Endodermal cell (in vitro differentiated cells): ENCODE measurements around the gene MORC3. TPM values are rescaled to one million over a fixed set of nuclear protein-coding genes. Genes with fewer than 3 reads are reported as not detected.
A peak's percentile ranks its signal among the peaks of the same experiment; 100 is the strongest.

Source experiments
- DNase-seq: peaks from one replicate; pipeline ENCODE4 v3.0.0-alpha.2; 2017
- H3K27ac ChIP-seq: 2 replicates; pipeline ENCODE4 v1.5.1; 2013; ENCODE audit warnings: mild to moderate bottlenecking, low read depth, low read length, moderate library complexity
- H3K27me3 ChIP-seq: 2 replicates; pipeline ENCODE4 v1.6.1; 2013; ENCODE audit warnings: mild to moderate bottlenecking, low read length, moderate library complexity; ENCODE audit not compliant: insufficient read depth, control insufficient read depth, poor library complexity, severe bottlenecking
- H3K36me3 ChIP-seq: 2 replicates; pipeline ENCODE4 v1.7.0; 2013; ENCODE audit warnings: mild to moderate bottlenecking, low read length, moderate library complexity; ENCODE audit not compliant: control insufficient read depth, insufficient read depth
- H3K4me1 ChIP-seq: one replicate; pipeline ENCODE4 v1.7.0; 2013; ENCODE audit warnings: low read length; ENCODE audit not compliant: control insufficient read depth, insufficient read depth
- H3K4me3 ChIP-seq: 2 replicates; pipeline ENCODE4 v1.5.1; 2013; ENCODE audit warnings: mild to moderate bottlenecking, low read length, moderate library complexity
- H3K9ac ChIP-seq: 2 replicates; pipeline ENCODE4 v1.6.1; 2013; ENCODE audit warnings: mild to moderate bottlenecking, low read length, moderate library complexity; ENCODE audit not compliant: poor library complexity, severe bottlenecking; ENCODE audit errors: extremely low read depth
- H3K9me3 ChIP-seq: 2 replicates; pipeline ENCODE4 v1.6.1; 2013; ENCODE audit warnings: mild to moderate bottlenecking, low read length, moderate library complexity; ENCODE audit not compliant: control insufficient read depth
- H3K27ac Mint-ChIP-seq: 2 replicates; pipeline ENCODE4 v1.8.0; 2020; ENCODE audit warnings: mixed read lengths
- H3K27me3 Mint-ChIP-seq: 2 replicates; pipeline ENCODE4 v1.8.0; 2021; ENCODE audit warnings: mild to moderate bottlenecking, mixed read lengths; ENCODE audit not compliant: insufficient read depth
- H3K36me3 Mint-ChIP-seq: 2 replicates; pipeline ENCODE4 v1.8.0; 2020; ENCODE audit warnings: low read depth, mixed read lengths
- H3K4me1 Mint-ChIP-seq: 2 replicates; pipeline ENCODE4 v1.8.0; 2020; ENCODE audit warnings: mixed read lengths
- H3K4me3 Mint-ChIP-seq: 2 replicates; pipeline ENCODE4 v1.8.0; 2020; ENCODE audit warnings: mild to moderate bottlenecking, moderate library complexity, mixed read lengths
- H3K9me3 Mint-ChIP-seq: 2 replicates; pipeline ENCODE4 v1.8.0; 2020; ENCODE audit warnings: mild to moderate bottlenecking, mixed read lengths
- WGBS, 2 experiments: methylation state at CpG; one replicate each; pipeline versions ENCODE4 v1.1.5 to v1.1.7; 2013; ENCODE audit warnings: missing lambda C conversion rate in 2 of 2, mixed read lengths in 1 of 2; ENCODE audit not compliant: insufficient coverage in 1 of 2, insufficient read length in 1 of 2; 5-methylcytosine and 5-hydroxymethylcytosine counted together
- total RNA-seq, 2 donors: library from RNA; stranded (reverse); fragmentation: NEBNext Ultra II Directional in 1 of 2; extraction: Animal tissue kit (Norgen Biotek cat#: 25700) in 1 of 2; gene quantifications; 2 replicates in 1 of 2; 3 replicates in 1 of 2; pipeline ENCODE4 v1.2.1, GENCODE V29; 2021
- TF ChIP-seq, protein P1 (sequence below): fragments of 200-600 bp; sonication (generic); conservative IDR thresholded peaks from 2 replicates; pipeline ENCODE4 v1.5.0; 2021; ENCODE audit warnings: antibody characterized with exemption, mild to moderate bottlenecking

MORC3 gene
- total RNA-seq, 2 donors from 2014 or later, result 17.8 to 23.3 TPM

DNA sequence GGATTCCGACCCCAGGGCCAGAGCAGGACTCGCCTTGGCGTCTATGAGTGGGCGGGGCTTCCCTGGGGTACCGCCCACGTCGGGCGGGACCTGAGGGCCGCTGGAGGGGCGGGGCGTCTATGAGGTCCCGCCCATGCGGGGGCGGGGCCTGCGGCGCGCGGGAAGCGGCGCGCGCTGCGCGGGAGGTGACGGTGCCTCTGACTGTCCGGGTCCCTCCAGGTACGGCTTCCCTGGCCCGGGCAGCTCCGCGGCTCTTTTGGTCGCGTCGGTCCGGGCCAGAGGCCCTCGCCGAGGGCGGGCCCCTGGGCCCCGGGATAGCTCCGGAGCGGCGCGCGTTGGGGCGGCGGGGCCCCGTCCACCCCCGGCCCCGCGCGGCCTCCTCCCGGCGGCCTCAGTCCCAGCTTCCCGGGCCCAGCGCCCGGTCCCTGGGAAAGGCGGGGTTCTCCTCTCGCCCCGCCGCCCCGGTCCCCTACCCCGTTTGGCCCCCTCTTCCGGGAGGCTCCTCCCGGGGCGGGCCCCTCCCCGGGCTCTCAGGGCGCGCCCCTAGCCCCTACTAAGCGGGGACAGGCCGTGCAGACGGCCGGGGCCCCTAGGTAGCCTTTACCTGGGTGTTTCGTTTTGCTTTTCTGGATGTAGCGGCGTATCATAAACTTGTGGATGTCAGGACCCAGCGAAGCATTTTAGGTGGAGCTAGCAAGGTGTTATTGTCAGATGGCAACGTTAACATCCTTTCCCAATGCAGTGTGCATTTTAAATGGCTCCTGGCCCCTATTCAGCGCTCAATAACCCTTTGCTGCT is 65.4 kb downstream of the MORC3 start, which contains the start of gene CHAF1B:
TSS of gene CHAF1B (plus strand) at position 160 of the 798 bp plus-strand sequence. CDS start 745 bp downstream, outside the sequence.
- DNase-seq, result peak; percentile 96
- no peaks in the 10 kb centered on the region for H3K4me1 ChIP-seq
- H3K9ac ChIP-seq, result peak within 1 kb of the TSS; percentile 72
- no peaks in the 10 kb centered on the region for H3K9me3 Mint-ChIP-seq
- peak within 1 kb of the TSS; percentile 88 for H3K4me3 ChIP-seq
- peak within 1 kb of the TSS; percentile 69 for H3K4me3 Mint-ChIP-seq
- H3K36me3 Mint-ChIP-seq, result peaks cover 17% of the 10 kb centered on the region
- peaks cover 1% of the 10 kb centered on the region for H3K27me3 Mint-ChIP-seq
- H3K9me3 ChIP-seq, result no peaks in the 10 kb centered on the region
- H3K36me3 ChIP-seq, result peaks cover 11% of the 10 kb centered on the region
- H3K27ac ChIP-seq, result no peak within 1 kb of the TSS
- H3K27ac Mint-ChIP-seq, result peak within 1 kb of the TSS; percentile 4
- TF ChIP-seq, protein P1, sequence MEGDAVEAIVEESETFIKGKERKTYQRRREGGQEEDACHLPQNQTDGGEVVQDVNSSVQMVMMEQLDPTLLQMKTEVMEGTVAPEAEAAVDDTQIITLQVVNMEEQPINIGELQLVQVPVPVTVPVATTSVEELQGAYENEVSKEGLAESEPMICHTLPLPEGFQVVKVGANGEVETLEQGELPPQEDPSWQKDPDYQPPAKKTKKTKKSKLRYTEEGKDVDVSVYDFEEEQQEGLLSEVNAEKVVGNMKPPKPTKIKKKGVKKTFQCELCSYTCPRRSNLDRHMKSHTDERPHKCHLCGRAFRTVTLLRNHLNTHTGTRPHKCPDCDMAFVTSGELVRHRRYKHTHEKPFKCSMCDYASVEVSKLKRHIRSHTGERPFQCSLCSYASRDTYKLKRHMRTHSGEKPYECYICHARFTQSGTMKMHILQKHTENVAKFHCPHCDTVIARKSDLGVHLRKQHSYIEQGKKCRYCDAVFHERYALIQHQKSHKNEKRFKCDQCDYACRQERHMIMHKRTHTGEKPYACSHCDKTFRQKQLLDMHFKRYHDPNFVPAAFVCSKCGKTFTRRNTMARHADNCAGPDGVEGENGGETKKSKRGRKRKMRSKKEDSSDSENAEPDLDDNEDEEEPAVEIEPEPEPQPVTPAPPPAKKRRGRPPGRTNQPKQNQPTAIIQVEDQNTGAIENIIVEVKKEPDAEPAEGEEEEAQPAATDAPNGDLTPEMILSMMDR, result no peak
- no peaks in the 10 kb centered on the region for H3K27me3 ChIP-seq
- 2 to 4% methylated on average over 26 to 77 of the region's 77 CpGs for WGBS, 2 experiments
- H3K4me1 Mint-ChIP-seq, result peaks cover 4% of the 10 kb centered on the region

DNA sequence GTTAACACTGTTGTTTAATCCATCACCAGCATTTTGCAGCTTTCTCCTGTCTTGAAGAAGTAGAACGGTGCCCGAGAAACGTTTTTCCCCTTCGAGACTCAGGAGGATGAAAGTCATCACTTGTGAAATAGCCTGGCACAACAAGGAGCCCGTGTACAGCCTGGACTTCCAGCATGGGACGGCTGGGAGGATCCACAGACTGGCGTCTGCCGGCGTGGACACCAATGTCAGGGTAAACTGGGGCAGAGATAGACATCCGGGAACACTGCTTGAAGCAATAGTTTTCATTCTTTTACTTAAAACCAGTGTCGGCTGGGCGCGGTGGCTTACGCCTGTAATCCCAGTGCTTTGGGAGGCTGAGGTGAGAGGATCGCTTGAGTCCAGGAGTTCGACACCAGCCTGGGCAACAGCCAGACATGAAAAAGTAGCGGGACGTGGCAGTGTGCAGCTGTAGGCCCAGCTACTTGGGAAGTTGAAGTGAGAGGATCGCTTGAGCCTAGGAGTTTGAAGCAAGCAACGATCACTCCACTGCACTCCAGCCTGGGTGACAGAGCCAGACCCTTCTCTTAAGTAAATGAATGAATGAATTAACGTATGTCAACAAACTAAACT is 66.1 kb downstream of the MORC3 start:
- Histone ChIP-seq H3K4me1 (no peaks in the 10 kb centered on the region), H3K27ac (no peak overlapping the region), H3K9me3 (peaks cover under 1% of the 10 kb centered on the region), H3K27me3 (no peaks in the 10 kb centered on the region), H3K9ac (peak overlapping the region; percentile 72), H3K4me3 (peak overlapping the region; percentile 88), H3K36me3 (peaks cover 16% of the 10 kb centered on the region)
- no peak for DNase-seq
- Mint-ChIP-seq H3K36me3 (peaks cover 21% of the 10 kb centered on the region), H3K4me3 (peak overlapping the region; percentile 69), H3K9me3 (no peaks in the 10 kb centered on the region), H3K27me3 (peaks cover 1% of the 10 kb centered on the region), H3K27ac (peak overlapping the region; percentile 4), H3K4me1 (peaks cover 4% of the 10 kb centered on the region)
- TF ChIP-seq, protein P1, result no peak
- WGBS, 2 experiments, result 82 to 86% methylated on average over 18 to 21 of the region's 21 CpGs

DNA sequence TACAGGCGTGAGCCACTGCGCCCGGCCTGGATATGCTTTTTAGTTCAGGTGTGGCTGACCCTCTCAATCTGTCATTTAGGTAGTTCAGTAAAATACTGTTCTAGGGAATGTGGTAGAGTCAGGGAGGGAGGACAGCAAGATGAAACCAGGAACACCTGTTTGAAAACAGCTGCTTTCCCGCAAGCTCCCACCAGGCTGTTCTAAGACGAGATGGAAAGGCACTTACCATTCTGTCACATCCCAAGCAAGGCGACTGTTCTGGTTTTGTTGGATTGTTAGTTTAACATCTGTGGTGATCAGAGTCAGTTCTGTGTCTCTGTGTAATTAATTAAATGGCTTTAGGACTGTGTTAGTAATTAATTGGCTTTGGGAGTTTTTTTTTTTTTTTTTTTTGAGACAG is 68.1 kb downstream of the MORC3 start:
- Mint-ChIP-seq H3K27ac (no peak overlapping the region), H3K4me3 (no peak overlapping the region), H3K9me3 (peaks cover 14% of the 10 kb centered on the region), H3K27me3 (peaks cover 1% of the 10 kb centered on the region), H3K4me1 (peaks cover 4% of the 10 kb centered on the region), H3K36me3 (peaks cover 37% of the 10 kb centered on the region)
- H3K36me3 ChIP-seq, result peaks cover 20% of the 10 kb centered on the region
- peaks cover 9% of the 10 kb centered on the region for H3K9me3 ChIP-seq
- H3K27me3 ChIP-seq, result no peaks in the 10 kb centered on the region
- H3K27ac ChIP-seq, result no peak overlapping the region
- TF ChIP-seq, protein P1, result no peak
- no peak overlapping the region for H3K4me3 ChIP-seq
- 80 to 93% methylated on average over 2 to 6 of the region's 6 CpGs for WGBS, 2 experiments
- no peaks in the 10 kb centered on the region for H3K4me1 ChIP-seq
- no peak for DNase-seq
- H3K9ac ChIP-seq, result no peak overlapping the region
